ENCODE measurements around the gene ST3GAL2. TPM values are rescaled to one million over a fixed set of nuclear protein-coding genes. Genes with fewer than 3 reads are reported as not detected.

Gene ST3GAL2
- total and polyA plus RNA-seq, 8 donors = 25.3 to 38.5 (median 30.6) TPM

DNA sequence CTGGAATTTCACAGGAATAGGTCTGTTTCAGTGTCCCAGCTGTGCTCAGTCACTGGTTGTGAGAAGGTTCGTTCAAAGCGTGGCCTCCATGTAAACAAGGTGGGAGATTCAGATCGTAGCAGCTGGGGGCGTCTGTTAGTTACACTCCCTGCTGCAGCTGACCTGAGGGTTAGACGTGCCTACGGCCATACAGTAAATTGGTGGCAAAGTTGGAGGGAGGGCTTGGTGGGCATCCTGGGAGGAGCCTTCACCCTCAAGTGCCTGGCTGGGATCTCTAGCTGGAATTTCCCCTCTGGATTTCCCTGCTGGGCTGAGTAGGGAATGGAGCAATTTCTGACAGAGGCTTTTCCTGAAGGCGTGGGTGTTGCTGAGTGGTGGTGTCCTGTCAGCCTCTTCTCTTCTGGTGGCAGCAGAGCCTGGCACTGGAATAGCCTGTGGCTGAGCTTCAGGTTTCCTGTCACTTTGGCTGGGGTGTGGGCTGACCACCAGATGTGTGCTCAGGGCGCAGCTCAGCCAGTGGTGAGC is 21.9 kb upstream of the ST3GAL2 start:
- peak; percentile 67 for ATAC-seq

DNA sequence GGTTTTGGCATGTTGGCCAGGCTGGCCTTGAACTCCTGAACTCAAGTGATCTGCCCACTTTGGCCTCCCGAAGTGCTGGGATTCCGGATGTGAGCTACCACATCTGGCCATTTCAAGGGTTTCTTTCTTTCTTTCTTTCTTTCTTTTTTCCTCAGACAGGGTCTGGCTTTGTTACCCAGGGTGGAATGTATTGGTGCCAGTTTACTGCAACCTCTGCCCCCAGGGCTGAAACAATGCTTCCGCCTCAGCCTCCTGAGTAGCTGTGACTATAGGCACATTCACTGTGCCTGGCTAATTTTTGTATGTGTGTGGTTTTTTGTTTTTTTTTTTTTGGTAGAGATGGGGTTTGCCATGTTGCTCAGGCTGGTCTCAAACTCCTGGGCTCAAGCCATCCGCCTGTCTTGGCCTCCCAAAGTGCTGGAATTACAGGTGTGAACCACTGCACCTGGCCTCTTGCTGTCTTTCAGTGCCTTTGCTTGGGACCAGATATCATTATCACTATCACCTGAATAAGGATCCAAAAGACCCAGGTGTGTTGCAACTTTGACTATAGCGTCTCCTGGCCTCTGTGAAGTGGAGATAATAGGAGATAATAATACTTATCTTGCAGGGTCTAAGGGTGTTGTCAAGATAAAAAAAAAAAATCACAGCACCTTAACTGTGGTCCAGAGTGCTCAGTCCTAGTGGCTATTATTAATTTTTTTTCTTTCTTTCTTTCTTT is 18.7 kb upstream of the ST3GAL2 start:
- H3K4me1 ChIP-seq = peaks cover 5 to 28% of the 10 kb centered on the region in 2 donors
- no peak for ATAC-seq
- H3K27me3 ChIP-seq = no peaks in the 10 kb centered on the region
- H3K27ac ChIP-seq = no peak overlapping the region
- no peaks in the 10 kb centered on the region for H3K9me3 ChIP-seq
- TF ChIP-seq, protein P1, sequence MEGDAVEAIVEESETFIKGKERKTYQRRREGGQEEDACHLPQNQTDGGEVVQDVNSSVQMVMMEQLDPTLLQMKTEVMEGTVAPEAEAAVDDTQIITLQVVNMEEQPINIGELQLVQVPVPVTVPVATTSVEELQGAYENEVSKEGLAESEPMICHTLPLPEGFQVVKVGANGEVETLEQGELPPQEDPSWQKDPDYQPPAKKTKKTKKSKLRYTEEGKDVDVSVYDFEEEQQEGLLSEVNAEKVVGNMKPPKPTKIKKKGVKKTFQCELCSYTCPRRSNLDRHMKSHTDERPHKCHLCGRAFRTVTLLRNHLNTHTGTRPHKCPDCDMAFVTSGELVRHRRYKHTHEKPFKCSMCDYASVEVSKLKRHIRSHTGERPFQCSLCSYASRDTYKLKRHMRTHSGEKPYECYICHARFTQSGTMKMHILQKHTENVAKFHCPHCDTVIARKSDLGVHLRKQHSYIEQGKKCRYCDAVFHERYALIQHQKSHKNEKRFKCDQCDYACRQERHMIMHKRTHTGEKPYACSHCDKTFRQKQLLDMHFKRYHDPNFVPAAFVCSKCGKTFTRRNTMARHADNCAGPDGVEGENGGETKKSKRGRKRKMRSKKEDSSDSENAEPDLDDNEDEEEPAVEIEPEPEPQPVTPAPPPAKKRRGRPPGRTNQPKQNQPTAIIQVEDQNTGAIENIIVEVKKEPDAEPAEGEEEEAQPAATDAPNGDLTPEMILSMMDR (IDR thresholded peaks at IDR 0.05) = no peak
- H3K36me3 ChIP-seq = no peaks in the 10 kb centered on the region
- no peak overlapping the region for H3K4me3 ChIP-seq
- DNase-seq = no peak
- intact Hi-C loops (cut with DNase I) = no loop called here

More for the DNA sequence above, 21.9 kb upstream of the ST3GAL2 start:
- Histone ChIP-seq H3K4me1 (peaks cover 0 to 18% of the 10 kb centered on the region in 2 donors), H3K9me3 (no peaks in the 10 kb centered on the region), H3K27ac (peak overlapping the region in 1 of 2 donors; percentile 34), H3K27me3 (no peaks in the 10 kb centered on the region), H3K36me3 (peaks cover 0 to 29% of the 10 kb centered on the region in 2 donors), H3K4me3 (no peak overlapping the region)
- intact Hi-C loops (cut with DNase I) = no loop called here
- DNase-seq = peak in 1 of 4 donors; percentile 8
- TF ChIP-seq, protein P1 (IDR thresholded peaks at IDR 0.05) = no peak

DNA sequence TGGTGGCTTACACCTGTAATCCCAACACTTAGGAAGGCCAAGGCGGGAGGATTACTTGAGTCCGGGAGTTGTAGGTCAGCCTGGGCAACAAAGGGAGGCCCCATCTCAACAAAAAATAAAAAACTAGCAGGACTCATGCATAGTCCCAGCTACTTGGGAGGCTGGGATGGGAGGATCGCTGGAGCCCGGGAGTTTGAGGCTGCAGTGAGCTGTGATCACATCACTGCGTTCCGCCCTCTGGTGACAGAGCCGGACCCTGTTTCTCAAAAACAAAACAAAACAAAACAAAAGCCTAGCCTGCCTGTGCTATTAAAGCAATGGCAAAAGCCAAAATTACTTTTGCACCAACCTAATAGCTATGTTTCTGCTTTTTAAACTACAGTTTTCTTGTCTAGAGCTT is 17.0 kb upstream of the ST3GAL2 start:
- ATAC-seq (no peak), DNase-seq (no peak)
- TF ChIP-seq, protein P1 (IDR thresholded peaks at IDR 0.05) = no peak
- intact Hi-C loops (cut with DNase I) = no loop called here
- H3K27me3 ChIP-seq = peaks cover 0 to 4% of the 10 kb centered on the region in 2 donors
- no peak overlapping the region for H3K27ac ChIP-seq
- no peak overlapping the region for H3K4me3 ChIP-seq
- no peaks in the 10 kb centered on the region for H3K9me3 ChIP-seq
- no peaks in the 10 kb centered on the region for H3K36me3 ChIP-seq
- H3K4me1 ChIP-seq = peaks cover 5 to 21% of the 10 kb centered on the region in 2 donors

DNA sequence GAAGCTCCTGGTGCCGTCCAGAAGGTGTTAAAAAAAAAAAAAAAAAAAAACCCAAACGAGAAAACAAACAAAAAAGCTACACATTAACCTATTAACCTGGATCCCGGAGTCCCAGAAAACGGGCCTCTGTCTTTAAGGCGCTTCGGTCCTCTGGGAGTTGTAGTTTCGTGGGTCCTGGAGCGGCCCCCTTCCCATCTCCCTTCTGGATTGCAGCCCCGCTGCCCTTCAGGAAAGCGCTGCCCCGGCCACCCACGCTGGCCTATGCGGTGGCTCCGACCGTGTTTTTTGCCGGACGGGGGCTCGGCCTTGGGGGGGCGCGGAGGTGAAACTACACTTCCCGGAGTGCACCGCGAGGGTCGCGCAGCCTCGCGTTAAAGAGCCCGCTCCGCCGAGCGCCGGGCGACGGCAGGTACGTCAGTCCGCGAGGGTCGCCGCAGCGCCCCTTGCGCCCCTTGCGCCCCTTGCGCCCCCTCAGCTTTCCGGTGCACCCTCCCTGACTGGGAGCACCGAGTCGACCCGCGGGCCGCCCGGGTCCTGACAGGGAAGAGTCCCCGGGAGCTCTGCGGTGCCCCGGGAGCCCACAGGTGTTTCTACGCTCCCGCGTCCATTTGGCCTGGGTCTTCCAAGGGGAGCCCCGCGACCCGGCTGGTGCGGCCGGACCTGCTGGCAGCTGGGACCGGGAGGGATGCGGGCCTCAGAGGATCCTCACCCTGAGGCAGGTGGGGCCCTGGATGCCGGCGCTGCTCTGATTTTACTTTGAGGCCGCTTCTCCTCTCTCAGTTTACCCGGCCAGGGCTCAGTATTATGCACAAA is 15.5 kb upstream of the ST3GAL2 start, which contains the start of gene FCSK:
Gene FCSK, plus strand, starts transcription at position 374 of the 813 bp plus-strand sequence. CDS start 8,596 bp downstream, outside the sequence.
- intact Hi-C loops (cut with DNase I) = no loop called here
- H3K4me1 ChIP-seq = peaks cover 5 to 15% of the 10 kb centered on the region in 2 donors

More for the DNA sequence above, 15.5 kb upstream of the ST3GAL2 start, which contains the start of gene FCSK:
- Histone ChIP-seq H3K4me3 (peak within 1 kb of the TSS; percentile 94 to 98), H3K9me3 (no peaks in the 10 kb centered on the region), H3K36me3 (no peaks in the 10 kb centered on the region), H3K27ac (peak within 1 kb of the TSS; percentile 90 to 97), H3K27me3 (peaks cover 0 to 10% of the 10 kb centered on the region in 2 donors)
- ATAC-seq (peak; percentile 95), DNase-seq (peak; percentile 69 to 91 (median 74))
- TF ChIP-seq, protein P1 (IDR thresholded peaks at IDR 0.05) = no peak

Data from left lung (tissue), 10 donors.